ENCODE measurements around the gene FSTL1. TPM values are rescaled to one million over a fixed set of nuclear protein-coding genes. Genes with fewer than 3 reads are reported as not detected.
A peak's percentile ranks its signal among the peaks of the same experiment; 100 is the strongest.

Gene FSTL1
- total RNA-seq, 4 donors from 2014 or later, result 9.4 to 258 (median 70.7) TPM

- intact Hi-C loops (cut with DNase I), result no loop called here
These were observed 21.9 kb downstream of the FSTL1 start for GRCh38 chr3:120428924-120429323.

DNA sequence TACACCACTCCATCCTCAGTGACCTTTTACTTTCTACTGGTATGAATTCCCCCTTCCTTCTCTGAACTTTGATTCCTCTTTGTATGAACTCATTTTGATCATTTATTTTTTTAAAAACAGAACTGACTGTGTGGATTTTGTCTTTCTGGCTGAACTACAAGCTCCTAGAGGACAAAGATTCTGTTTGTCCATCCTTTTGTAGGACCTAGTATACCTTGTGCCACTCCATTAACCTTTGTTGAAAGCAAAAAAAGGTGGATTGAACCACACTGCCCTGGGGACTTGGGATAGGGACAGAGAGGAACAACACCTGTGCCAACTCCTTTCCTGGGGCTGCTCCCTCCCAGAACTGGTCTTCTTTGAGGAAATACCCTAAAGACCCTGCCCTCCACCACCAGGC lies 23.6 kb downstream of the FSTL1 start:
- peaks cover 0 to 80% (median 40%) of the 10 kb centered on the region in 3 donors for H3K4me1 ChIP-seq
- H3K27me3 ChIP-seq, result no peaks in the 10 kb centered on the region
- TF ChIP-seq, protein P1, sequence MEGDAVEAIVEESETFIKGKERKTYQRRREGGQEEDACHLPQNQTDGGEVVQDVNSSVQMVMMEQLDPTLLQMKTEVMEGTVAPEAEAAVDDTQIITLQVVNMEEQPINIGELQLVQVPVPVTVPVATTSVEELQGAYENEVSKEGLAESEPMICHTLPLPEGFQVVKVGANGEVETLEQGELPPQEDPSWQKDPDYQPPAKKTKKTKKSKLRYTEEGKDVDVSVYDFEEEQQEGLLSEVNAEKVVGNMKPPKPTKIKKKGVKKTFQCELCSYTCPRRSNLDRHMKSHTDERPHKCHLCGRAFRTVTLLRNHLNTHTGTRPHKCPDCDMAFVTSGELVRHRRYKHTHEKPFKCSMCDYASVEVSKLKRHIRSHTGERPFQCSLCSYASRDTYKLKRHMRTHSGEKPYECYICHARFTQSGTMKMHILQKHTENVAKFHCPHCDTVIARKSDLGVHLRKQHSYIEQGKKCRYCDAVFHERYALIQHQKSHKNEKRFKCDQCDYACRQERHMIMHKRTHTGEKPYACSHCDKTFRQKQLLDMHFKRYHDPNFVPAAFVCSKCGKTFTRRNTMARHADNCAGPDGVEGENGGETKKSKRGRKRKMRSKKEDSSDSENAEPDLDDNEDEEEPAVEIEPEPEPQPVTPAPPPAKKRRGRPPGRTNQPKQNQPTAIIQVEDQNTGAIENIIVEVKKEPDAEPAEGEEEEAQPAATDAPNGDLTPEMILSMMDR (IDR thresholded peaks at IDR 0.05), result no peak
- no peak for TF ChIP-seq POLR2A (IDR thresholded peaks at IDR 0.05)
- peak overlapping the region in 3 of 4 donors; percentile 70 to 72 (median 70) for H3K27ac ChIP-seq
- intact Hi-C loops (cut with DNase I), result no loop called here
- H3K4me3 ChIP-seq, result no peak overlapping the region
- no peaks in the 10 kb centered on the region for H3K9me3 ChIP-seq
- no peak for DNase-seq
- no peaks in the 10 kb centered on the region for H3K36me3 ChIP-seq

More at GRCh38 chr3:120428924-120429323, 21.9 kb downstream of the FSTL1 start:
- H3K4me3 ChIP-seq, result no peak overlapping the region
- H3K27me3 ChIP-seq, result no peaks in the 10 kb centered on the region
- H3K9me3 ChIP-seq, result no peaks in the 10 kb centered on the region
- TF ChIP-seq POLR2A (IDR thresholded peaks at IDR 0.05), result no peak
- TF ChIP-seq, protein P1 (IDR thresholded peaks at IDR 0.05), result no peak
- 55 to 64% methylated on average over 1 to 2 of the region's 2 CpGs for WGBS, 2 donors
- H3K27ac ChIP-seq, result peak overlapping the region in 2 of 4 donors; percentile 21 to 29
- peaks cover 0 to 83% (median 41%) of the 10 kb centered on the region in 3 donors for H3K4me1 ChIP-seq
- no peaks in the 10 kb centered on the region for H3K36me3 ChIP-seq
- no peak for DNase-seq

DNA sequence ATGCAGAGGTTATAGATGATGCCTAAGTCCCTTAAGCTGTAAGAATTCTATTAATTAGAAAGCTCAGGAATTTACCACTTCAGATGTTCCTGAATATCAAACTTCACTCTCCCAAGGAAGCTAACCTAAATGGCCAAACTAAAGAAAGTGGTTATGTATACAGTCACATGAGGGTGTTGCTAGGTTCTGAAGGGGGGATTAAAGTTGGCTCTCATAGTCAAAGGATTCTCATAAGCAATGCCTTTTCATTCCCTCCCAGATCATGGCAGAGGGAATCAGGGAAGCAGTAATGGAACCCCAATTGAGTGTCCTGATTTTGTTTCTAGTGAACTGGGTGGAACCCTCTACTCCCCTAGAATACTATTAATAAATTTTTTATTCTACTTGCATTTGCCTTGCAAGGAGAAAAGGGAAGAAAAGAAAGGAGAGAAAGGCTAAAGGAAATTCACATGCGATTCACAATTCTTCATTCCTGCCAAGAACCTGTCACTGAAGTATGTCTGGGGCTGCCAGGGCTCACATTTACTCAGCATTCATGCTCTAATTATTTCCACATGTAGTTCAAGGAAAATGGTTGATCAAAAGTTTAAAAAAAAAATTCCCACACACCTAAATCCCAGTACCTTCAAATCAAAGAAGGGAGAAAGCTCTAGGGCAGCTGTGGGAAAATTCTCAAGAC lies 25.1 kb downstream of the FSTL1 start:
- Histone ChIP-seq H3K9me3 (no peaks in the 10 kb centered on the region), H3K4me1 (peaks cover 0 to 89% (median 46%) of the 10 kb centered on the region in 3 donors), H3K4me3 (no peak overlapping the region), H3K27me3 (no peaks in the 10 kb centered on the region), H3K27ac (peak overlapping the region; percentile 30 to 72 (median 70)), H3K36me3 (no peaks in the 10 kb centered on the region)
- intact Hi-C loops (cut with DNase I), result no loop called here
- TF ChIP-seq, protein P1 (IDR thresholded peaks at IDR 0.05), result no peak
- TF ChIP-seq POLR2A (IDR thresholded peaks at IDR 0.05), result no peak
- no peak for DNase-seq
- WGBS, 2 donors, result 12 to 21% methylated on average over 1 of the region's 1 CpG

- Histone ChIP-seq H3K27ac (peak overlapping the region; percentile 30 to 72 (median 70)), H3K4me1 (peaks cover 0 to 92% (median 45%) of the 10 kb centered on the region in 3 donors), H3K9me3 (no peaks in the 10 kb centered on the region), H3K27me3 (no peaks in the 10 kb centered on the region), H3K4me3 (no peak overlapping the region), H3K36me3 (no peaks in the 10 kb centered on the region)
- DNase-seq, result no peak
- no peak for TF ChIP-seq POLR2A (IDR thresholded peaks at IDR 0.05)
- TF ChIP-seq, protein P1 (IDR thresholded peaks at IDR 0.05), result no peak
- 55 to 66% methylated on average over 5 of the region's 5 CpGs for WGBS, 2 donors
- intact Hi-C loops (cut with DNase I), result loop anchor here (5.0 kb wide), 1 partner anchor 132 kb away; no protein-coding TSS in a partner anchor
These were observed 25.7 kb downstream of the FSTL1 start for GRCh38 chr3:120424976-120425570.

GRCh38 chr3:120424506-120424905 lies 26.3 kb downstream of the FSTL1 start:
- Histone ChIP-seq H3K36me3 (no peaks in the 10 kb centered on the region), H3K27me3 (no peaks in the 10 kb centered on the region), H3K4me1 (peaks cover 0 to 92% (median 40%) of the 10 kb centered on the region in 3 donors), H3K9me3 (no peaks in the 10 kb centered on the region), H3K27ac (peak overlapping the region in 3 of 4 donors; percentile 69 to 72 (median 70)), H3K4me3 (no peak overlapping the region)
- intact Hi-C loops (cut with DNase I), result loop anchor here (5.0 kb wide), 1 partner anchor 133 kb away; no protein-coding TSS in a partner anchor
- TF ChIP-seq, protein P1 (IDR thresholded peaks at IDR 0.05), result no peak
- no peak for TF ChIP-seq POLR2A (IDR thresholded peaks at IDR 0.05)
- WGBS, 2 donors, result 70 to 76% methylated on average over 6 of the region's 6 CpGs
- no peak for DNase-seq
